ENCODE data around the gene EMP3. TPM values are rescaled to one million over a fixed set of nuclear protein-coding genes. Genes with fewer than 3 reads are reported as not detected.

EMP3 gene
- total RNA-seq, 1 experiment from 2014 or later, result 171 TPM

DNA sequence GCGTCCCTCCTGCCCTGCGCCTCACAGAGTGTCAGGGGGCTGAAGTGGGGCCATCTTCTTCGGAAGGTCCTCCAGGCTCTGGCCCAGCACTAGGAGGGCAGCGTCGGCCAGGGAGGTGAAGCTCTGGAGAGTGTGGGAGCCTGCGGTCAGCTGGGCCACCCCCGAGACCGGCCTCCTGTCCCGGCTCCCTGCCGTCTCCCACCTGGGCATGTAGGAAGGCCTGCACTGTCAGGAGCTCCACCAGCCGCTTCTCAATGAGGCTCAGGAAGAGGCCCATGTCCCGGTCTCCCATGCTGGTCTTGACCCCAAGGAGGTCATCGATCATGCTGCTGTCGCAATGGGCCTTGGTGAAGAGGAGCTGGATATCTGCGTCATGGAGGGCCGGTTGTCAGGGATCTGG lies 27.4 kb upstream of the EMP3 start:
- intact Hi-C loops (cut with micrococcal nuclease; ENCODE audit: unreplicated experiment) (no loop called here), in situ Hi-C loops (cut with HindIII; ENCODE audit: low pct_unique_long_range_greater_than_20kb, low sequenced_read_pairs) (no loop called here)
- ChIA-PET CTCF (no interaction called here), POLR2A (no interaction called here)
- ATAC-seq (no peak), DNase-seq (ENCODE audit: low read depth, low spot score) (no peak)
- Histone ChIP-seq H3K27ac (ENCODE audit: low read length) (no peak overlapping the region), H3K4me1 (ENCODE audit: control insufficient read depth, insufficient read depth, low read length) (no peaks in the 10 kb centered on the region), H3K27me3 (ENCODE audit: control insufficient read depth, insufficient read depth, low read length) (no peaks in the 10 kb centered on the region), H3K36me3 (ENCODE audit: control insufficient read depth, insufficient read depth, low read length) (no peaks in the 10 kb centered on the region), H3K9me3 (ENCODE audit: control insufficient read depth, insufficient read depth, low read depth, low read length) (no peaks in the 10 kb centered on the region), H3K4me3 (ENCODE audit: low read depth in 2 of 2, low read length in 2 of 2) (no peak overlapping the region)
- TF ChIP-seq TCF7L2 (IDR thresholded peaks at IDR 0.05; ENCODE audit: low read depth, low read length) (no peak), POLR2AphosphoS5 (IDR thresholded peaks at IDR 0.05; ENCODE audit: low read depth, low read length) (no peak), SIN3A (IDR thresholded peaks at IDR 0.05; ENCODE audit: borderline replicate concordance, insufficient read depth, low read depth, low read length) (no peak)
- TF ChIP-seq, protein P1, sequence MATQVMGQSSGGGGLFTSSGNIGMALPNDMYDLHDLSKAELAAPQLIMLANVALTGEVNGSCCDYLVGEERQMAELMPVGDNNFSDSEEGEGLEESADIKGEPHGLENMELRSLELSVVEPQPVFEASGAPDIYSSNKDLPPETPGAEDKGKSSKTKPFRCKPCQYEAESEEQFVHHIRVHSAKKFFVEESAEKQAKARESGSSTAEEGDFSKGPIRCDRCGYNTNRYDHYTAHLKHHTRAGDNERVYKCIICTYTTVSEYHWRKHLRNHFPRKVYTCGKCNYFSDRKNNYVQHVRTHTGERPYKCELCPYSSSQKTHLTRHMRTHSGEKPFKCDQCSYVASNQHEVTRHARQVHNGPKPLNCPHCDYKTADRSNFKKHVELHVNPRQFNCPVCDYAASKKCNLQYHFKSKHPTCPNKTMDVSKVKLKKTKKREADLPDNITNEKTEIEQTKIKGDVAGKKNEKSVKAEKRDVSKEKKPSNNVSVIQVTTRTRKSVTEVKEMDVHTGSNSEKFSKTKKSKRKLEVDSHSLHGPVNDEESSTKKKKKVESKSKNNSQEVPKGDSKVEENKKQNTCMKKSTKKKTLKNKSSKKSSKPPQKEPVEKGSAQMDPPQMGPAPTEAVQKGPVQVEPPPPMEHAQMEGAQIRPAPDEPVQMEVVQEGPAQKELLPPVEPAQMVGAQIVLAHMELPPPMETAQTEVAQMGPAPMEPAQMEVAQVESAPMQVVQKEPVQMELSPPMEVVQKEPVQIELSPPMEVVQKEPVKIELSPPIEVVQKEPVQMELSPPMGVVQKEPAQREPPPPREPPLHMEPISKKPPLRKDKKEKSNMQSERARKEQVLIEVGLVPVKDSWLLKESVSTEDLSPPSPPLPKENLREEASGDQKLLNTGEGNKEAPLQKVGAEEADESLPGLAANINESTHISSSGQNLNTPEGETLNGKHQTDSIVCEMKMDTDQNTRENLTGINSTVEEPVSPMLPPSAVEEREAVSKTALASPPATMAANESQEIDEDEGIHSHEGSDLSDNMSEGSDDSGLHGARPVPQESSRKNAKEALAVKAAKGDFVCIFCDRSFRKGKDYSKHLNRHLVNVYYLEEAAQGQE (IDR thresholded peaks at IDR 0.05; ENCODE audit: insufficient read depth in 1 of 2, low read depth in 2 of 2, low read length in 1 of 2), result no peak
- TF ChIP-seq, protein P2, sequence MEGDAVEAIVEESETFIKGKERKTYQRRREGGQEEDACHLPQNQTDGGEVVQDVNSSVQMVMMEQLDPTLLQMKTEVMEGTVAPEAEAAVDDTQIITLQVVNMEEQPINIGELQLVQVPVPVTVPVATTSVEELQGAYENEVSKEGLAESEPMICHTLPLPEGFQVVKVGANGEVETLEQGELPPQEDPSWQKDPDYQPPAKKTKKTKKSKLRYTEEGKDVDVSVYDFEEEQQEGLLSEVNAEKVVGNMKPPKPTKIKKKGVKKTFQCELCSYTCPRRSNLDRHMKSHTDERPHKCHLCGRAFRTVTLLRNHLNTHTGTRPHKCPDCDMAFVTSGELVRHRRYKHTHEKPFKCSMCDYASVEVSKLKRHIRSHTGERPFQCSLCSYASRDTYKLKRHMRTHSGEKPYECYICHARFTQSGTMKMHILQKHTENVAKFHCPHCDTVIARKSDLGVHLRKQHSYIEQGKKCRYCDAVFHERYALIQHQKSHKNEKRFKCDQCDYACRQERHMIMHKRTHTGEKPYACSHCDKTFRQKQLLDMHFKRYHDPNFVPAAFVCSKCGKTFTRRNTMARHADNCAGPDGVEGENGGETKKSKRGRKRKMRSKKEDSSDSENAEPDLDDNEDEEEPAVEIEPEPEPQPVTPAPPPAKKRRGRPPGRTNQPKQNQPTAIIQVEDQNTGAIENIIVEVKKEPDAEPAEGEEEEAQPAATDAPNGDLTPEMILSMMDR (IDR thresholded peaks at IDR 0.05), result no peak
- BruUV-seq (replicated peaks), result no TSS peak

DNA sequence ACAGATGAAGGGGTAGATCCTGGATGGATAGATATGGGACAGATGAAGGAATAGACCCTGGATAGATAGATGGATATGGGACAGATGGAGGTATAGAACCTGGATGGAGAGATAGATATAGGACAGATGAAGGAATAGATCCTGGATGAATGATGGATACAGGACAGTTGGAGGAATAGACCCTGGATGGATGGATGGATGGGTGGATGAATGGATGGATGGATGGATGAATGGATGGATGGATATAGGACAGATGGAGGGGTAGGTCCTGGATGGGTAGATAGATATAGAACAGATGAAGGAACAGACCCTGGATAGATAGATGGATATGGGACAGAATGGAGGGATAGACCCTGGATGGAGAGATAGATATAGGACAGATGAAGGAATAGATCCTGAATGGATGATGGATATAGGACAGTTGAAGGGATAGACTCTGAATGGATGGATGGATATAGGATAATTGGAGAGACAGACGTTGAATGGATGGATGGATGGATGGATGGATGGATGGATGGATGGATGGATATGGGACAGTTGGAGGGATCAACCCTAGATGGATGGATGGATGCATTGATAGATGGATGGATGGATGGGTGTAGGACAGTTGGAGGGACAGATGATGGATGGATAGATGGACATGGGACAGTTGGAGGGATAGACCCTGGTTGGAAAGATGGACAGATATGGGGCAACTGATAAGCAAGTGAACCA lies 23.3 kb upstream of the EMP3 start:
- Histone ChIP-seq H3K4me1 (ENCODE audit: control insufficient read depth, insufficient read depth, low read length) (no peaks in the 10 kb centered on the region), H3K4me3 (ENCODE audit: low read depth in 2 of 2, low read length in 2 of 2) (no peak overlapping the region), H3K27me3 (ENCODE audit: control insufficient read depth, insufficient read depth, low read length) (no peaks in the 10 kb centered on the region), H3K9me3 (ENCODE audit: control insufficient read depth, insufficient read depth, low read depth, low read length) (no peaks in the 10 kb centered on the region), H3K27ac (ENCODE audit: low read length) (no peak overlapping the region), H3K36me3 (ENCODE audit: control insufficient read depth, insufficient read depth, low read length) (no peaks in the 10 kb centered on the region)
- ATAC-seq, result no peak
- DNase-seq (ENCODE audit: low read depth, low spot score), result no peak
- CTCF ChIA-PET, result no interaction called here
- in situ Hi-C loops (cut with HindIII; ENCODE audit: low pct_unique_long_range_greater_than_20kb, low sequenced_read_pairs) (no loop called here), intact Hi-C loops (cut with micrococcal nuclease; ENCODE audit: unreplicated experiment) (no loop called here)
- TF ChIP-seq SIN3A (IDR thresholded peaks at IDR 0.05; ENCODE audit: borderline replicate concordance, insufficient read depth, low read depth, low read length) (no peak), POLR2AphosphoS5 (IDR thresholded peaks at IDR 0.05; ENCODE audit: low read depth, low read length) (no peak), TCF7L2 (IDR thresholded peaks at IDR 0.05; ENCODE audit: low read depth, low read length) (no peak)
- TF ChIP-seq, protein P2 (IDR thresholded peaks at IDR 0.05), result no peak
- TF ChIP-seq, protein P1 (IDR thresholded peaks at IDR 0.05; ENCODE audit: insufficient read depth in 1 of 2, low read depth in 2 of 2, low read length in 1 of 2), result no peak
- POLR2A ChIA-PET, result no interaction called here
- no TSS peak for BruUV-seq (replicated peaks)
